ENCODE measurements around the gene OR8B3. TPM values are rescaled to one million over a fixed set of nuclear protein-coding genes. Genes with fewer than 3 reads are reported as not detected.

Gene OR8B3, protein sequence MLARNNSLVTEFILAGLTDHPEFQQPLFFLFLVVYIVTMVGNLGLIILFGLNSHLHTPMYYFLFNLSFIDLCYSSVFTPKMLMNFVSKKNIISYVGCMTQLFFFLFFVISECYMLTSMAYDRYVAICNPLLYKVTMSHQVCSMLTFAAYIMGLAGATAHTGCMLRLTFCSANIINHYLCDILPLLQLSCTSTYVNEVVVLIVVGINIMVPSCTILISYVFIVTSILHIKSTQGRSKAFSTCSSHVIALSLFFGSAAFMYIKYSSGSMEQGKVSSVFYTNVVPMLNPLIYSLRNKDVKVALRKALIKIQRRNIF
- not detected for total RNA-seq
- long read RNA-seq = 0 reads

GRCh38 chr11:124398924-124399323, at the start of gene OR8B3:
Gene OR8B3 (minus strand): TSS chr11:124399024. CDS start chr11:124397351, 1,673 bp downstream.
- no peak within 1 kb of the TSS for H3K4me3 ChIP-seq
- no peak for DNase-seq
- intact Hi-C loops (cut with micrococcal nuclease) = no loop called here
- H3K36me3 ChIP-seq = no peaks in the 10 kb centered on the region
- H3K4me1 ChIP-seq = no peaks in the 10 kb centered on the region
- H3K9me3 ChIP-seq (replicated peaks) = no peaks in the 10 kb centered on the region
- TF ChIP-seq, protein P1, sequence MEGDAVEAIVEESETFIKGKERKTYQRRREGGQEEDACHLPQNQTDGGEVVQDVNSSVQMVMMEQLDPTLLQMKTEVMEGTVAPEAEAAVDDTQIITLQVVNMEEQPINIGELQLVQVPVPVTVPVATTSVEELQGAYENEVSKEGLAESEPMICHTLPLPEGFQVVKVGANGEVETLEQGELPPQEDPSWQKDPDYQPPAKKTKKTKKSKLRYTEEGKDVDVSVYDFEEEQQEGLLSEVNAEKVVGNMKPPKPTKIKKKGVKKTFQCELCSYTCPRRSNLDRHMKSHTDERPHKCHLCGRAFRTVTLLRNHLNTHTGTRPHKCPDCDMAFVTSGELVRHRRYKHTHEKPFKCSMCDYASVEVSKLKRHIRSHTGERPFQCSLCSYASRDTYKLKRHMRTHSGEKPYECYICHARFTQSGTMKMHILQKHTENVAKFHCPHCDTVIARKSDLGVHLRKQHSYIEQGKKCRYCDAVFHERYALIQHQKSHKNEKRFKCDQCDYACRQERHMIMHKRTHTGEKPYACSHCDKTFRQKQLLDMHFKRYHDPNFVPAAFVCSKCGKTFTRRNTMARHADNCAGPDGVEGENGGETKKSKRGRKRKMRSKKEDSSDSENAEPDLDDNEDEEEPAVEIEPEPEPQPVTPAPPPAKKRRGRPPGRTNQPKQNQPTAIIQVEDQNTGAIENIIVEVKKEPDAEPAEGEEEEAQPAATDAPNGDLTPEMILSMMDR (IDR thresholded peaks at IDR 0.05; ENCODE audit: borderline replicate concordance) = no peak
- H3K27me3 ChIP-seq (ENCODE audit: low read depth) = no peaks in the 10 kb centered on the region
- no peak within 1 kb of the TSS for H3K27ac ChIP-seq (replicated peaks)

DNA sequence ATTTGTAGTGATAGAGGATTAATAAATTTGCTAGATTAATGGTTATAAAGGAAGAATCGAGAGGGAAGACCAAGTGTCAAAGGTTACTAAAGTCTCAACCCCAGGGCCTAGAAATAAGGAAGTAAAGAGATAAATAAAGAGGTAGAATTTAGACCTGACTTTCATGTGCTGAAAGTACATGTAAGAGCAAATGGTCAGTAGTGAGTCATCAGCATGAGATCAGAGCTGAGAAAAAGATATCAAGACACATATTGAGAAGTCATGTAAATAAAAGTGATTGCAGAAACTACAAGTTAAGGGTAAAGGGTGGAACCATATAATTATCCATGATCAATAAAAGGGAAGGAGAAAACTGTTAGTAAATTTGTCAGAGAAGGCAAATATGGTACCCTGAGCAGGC, 48.1 kb upstream of the OR8B3 start:
- intact Hi-C loops (cut with micrococcal nuclease) = no loop called here
- Histone ChIP-seq H3K4me1 (no peaks in the 10 kb centered on the region), H3K36me3 (no peaks in the 10 kb centered on the region), H3K9me3 (replicated peaks) (peaks cover 33% of the 10 kb centered on the region), H3K4me3 (no peak overlapping the region), H3K27me3 (ENCODE audit: low read depth) (no peaks in the 10 kb centered on the region), H3K27ac (replicated peaks) (no peak overlapping the region)
- DNase-seq = no peak
- TF ChIP-seq, protein P1 (IDR thresholded peaks at IDR 0.05; ENCODE audit: borderline replicate concordance) = no peak

DNA sequence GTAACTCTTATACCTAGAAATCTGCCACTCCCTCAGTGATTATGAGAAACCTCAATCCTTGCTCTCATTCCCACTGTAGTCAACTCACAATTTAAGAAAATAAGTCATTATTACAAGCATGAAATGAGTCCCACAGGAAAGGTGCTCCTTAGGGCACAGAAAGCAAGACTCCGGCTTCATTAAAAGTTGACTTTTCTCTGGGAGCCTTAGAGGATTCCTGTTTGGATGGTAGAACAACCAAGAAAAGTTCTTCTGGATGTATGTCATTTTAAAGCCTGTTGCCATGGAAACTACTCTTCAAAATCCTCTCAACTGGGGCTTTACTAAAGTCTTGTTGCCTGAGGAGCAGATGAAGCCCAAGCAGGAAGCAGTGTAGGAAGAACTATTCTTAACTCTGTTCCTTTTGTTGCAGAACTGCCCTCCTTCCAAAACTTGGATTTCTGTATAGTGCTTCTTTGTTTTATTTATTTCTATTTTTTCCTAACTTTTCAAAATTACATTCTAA, 46.9 kb upstream of the OR8B3 start, which contains the start of gene OR8B8:
OR8B8 (minus strand) TSS at position 51 of the 505 bp plus-strand sequence. CDS start 4,611 bp downstream, outside the sequence.
- Histone ChIP-seq H3K4me1 (no peaks in the 10 kb centered on the region), H3K4me3 (no peak within 1 kb of the TSS), H3K27me3 (ENCODE audit: low read depth) (peaks cover 9% of the 10 kb centered on the region), H3K9me3 (replicated peaks) (peaks cover 23% of the 10 kb centered on the region), H3K36me3 (no peaks in the 10 kb centered on the region), H3K27ac (replicated peaks) (no peak within 1 kb of the TSS)
- intact Hi-C loops (cut with micrococcal nuclease) = no loop called here
- TF ChIP-seq, protein P1 (IDR thresholded peaks at IDR 0.05; ENCODE audit: borderline replicate concordance) = no peak
- DNase-seq = no peak

GRCh38 chr11:124442847-124443246, 44.0 kb upstream of the OR8B3 start:
- Histone ChIP-seq H3K4me3 (no peak overlapping the region), H3K36me3 (no peaks in the 10 kb centered on the region), H3K27ac (replicated peaks) (no peak overlapping the region), H3K4me1 (no peaks in the 10 kb centered on the region), H3K9me3 (replicated peaks) (no peaks in the 10 kb centered on the region), H3K27me3 (ENCODE audit: low read depth) (peaks cover 11% of the 10 kb centered on the region)
- TF ChIP-seq, protein P1 (IDR thresholded peaks at IDR 0.05; ENCODE audit: borderline replicate concordance) = no peak
- intact Hi-C loops (cut with micrococcal nuclease) = no loop called here
- DNase-seq = no peak

- no peak for DNase-seq
- H3K36me3 ChIP-seq = no peaks in the 10 kb centered on the region
- H3K27me3 ChIP-seq (ENCODE audit: low read depth) = peaks cover 11% of the 10 kb centered on the region
- intact Hi-C loops (cut with micrococcal nuclease) = no loop called here
- H3K27ac ChIP-seq (replicated peaks) = no peak overlapping the region
- no peak overlapping the region for H3K4me3 ChIP-seq
- H3K9me3 ChIP-seq (replicated peaks) = no peaks in the 10 kb centered on the region
- no peaks in the 10 kb centered on the region for H3K4me1 ChIP-seq
- TF ChIP-seq, protein P1 (IDR thresholded peaks at IDR 0.05; ENCODE audit: borderline replicate concordance) = peak; percentile 15
Observed at GRCh38 chr11:124442442-124442841, 43.6 kb upstream of the OR8B3 start.
